ENCODE measurements around the gene AXIN1.
"Not testable (repeated sequence)": the region's sequence is repeated elsewhere in the genome, so short reads cannot be mapped to it uniquely, and the experiment has no call there.

Gene AXIN1

DNA sequence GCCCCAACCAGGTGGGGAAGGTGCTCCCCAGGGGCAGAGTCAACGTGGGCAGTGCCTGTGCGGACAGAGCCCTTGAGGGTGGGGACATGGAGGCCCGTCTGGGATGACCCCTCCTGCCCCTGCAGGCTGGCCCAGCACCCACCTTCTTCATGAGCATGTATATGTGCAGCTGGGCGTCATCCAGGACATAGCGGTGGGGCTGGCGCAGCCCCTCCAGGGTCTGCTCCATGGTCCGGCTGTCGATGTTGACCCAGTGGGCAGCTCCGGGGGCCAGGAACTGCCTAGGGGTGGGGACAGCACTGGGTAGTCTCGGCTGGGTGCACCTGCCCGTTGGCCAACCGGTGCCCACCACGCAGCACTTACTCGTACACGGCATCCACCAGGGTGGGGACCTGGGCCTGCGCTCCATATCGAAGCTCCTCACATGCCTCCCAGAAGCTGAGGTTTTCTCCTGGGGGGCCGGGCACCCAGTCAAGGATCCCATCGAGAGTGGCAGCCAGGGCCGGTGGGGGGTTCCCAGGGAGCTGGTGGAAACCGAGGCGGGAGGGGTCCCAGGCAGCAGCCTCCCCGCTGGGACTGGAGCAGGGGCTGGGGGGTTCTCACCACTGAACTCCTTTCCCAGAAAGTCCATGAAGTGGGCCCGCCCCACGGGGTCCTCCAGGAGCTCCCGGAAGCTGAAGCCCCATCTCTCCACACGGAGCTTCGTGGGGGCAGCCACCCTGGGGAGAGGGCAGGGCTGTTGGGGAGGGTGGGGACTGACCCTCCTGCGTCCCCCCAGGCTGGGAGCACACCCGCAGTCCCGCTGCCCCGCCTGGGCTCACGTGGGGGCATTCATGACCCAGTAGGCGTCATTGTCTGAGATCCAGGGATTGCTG lies 81.9 kb downstream of the AXIN1 start:
- DNase-seq (ENCODE audit: insufficient read length, low spot score): no peak
- FAIRE-seq: no peak

DNA sequence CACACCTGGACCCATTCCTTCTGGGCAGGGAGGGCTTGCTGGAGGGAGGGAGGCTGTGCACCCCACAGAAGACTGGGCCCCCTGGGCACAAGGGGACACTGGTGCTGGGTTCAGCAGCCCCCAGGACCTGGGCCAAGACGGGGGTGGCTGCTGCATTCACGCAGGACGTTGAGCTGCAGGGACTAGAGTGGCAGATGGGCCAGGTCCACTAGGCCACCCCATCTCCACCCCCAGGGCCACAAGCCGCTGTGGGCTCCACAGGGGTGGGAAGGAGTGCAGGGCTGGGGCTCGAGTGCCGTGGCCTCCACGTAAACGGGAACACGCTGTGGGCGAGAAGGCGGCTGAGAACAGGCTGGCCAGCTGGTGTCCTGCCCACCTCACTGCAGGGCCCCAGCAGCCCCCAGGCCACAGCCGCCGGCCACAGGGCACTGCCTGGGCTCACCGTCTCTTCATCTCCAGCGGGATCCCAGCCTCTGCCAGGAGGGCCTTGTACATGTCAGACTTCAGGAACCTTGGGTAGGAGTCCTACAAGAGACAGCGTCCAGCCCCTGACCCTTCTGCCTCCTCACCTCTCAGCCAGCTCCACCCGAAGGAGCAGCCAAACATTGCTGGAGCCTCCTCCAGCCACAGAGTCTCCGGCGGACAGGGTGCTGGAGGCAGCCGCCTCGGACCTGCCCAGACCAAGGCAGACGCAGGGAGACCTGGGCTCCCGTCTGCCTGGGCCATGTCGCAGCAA lies 83.3 kb downstream of the AXIN1 start:
- no peak for DNase-seq (ENCODE audit: insufficient read length, low spot score)
- FAIRE-seq: no peak

DNA sequence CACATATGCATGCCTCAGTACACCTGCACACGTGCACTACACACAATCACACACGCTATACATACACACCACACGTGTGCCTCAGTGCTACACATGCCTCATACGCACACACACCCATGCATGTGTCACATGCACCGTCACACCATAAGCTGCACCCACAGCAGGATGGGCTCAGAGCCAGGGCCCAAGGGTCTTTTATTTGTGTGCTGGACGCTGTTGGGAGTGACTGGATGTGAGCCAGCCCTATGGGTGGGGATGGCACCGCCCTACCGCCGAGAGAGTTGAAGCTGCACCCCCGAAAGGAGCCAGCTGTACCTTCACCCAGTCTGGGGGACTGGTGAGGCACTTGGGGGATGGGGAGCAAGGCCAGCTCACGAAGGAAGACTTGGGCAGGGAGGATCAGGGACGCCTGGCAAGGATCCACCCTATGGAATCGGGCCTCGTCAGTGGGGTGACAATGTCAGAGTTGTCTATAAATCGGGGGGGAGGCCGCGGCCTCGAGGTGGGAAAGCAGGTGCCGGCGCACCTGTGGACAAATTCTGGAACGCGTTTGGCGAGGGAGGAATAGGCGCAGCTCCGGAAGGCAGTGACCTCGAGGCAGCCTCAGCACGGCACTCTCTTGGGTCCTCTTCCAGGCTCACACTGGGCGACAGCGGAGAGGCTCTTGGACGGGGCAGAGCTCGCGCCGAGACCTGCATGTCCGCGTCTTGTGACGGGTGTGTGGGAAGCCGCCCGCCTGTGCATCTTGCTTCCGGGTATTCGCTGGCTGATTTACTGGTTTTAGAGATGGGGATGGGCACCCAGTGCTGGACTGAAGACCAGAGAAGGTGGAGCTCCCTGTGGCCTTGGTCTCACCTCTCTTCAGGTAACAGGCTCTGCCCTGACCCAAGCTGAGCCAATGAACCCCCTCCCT lies 84.1 kb downstream of the AXIN1 start:
- FAIRE-seq (no peak), DNase-seq (ENCODE audit: insufficient read length, low spot score) (no peak)

DNA sequence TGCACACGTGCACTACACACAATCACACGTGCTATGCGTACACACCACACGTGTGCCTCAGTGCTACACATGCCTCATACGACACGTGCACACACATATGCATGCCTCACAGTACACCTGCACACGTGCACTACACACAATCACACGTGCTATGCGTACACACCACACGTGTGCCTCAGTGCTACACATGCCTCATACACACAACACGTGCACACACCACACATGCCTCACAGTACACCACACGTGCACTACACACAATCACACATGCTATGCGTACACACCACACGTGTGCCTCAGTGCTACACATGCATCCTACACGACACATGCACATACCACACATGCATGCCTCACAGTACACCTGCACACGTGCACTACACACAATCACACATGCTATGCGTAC lies 85.0 kb downstream of the AXIN1 start:
- FAIRE-seq; DNase-seq (ENCODE audit: insufficient read length, low spot score): not testable (repeated sequence)

DNA sequence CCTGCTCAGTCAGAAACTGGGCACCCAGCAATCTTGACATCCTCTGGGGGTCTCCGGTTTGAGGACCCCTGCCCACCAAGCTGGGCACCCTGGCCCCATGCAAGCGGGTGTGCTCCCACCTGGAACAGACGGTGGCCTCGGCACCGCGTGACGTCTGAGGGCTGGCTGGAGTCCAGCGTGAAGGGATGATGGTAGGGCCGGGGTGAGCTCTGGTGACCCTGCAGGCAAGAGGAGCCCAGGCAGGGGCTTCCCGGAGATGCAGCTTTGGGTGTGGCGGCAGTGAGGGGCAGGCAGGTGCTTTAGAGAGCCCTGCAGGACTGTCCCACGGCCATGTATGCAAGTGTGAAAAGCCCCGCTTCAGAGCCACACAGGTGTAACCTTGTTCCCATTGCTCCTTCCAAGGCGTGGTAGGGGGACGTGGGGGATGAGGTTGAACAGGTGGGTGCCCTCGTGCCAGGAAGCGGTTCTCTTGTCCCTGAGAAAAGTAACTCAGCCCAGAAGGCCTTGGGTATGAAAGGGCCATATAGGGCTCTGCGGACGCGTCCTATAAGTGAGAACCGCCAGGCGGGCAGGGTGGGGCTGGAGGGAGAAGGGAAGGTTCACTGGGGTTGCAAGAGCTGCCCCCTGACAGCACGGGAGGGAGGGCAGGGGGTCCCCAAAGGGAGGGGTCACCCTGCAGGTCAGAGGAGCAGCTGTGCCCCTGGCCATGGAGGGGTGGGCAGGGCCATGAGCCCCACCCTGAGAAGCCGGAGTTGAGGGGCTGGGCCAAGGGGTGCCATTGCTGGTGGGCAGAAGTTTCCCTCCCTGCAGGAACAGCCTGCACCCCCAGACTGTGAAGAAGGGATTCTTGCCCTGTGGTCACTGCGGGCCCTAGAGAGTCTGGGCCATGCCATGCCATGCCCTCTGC lies 86.0 kb downstream of the AXIN1 start:
- DNase-seq (ENCODE audit: insufficient read length, low spot score) (no peak), FAIRE-seq (no peak)

DNA sequence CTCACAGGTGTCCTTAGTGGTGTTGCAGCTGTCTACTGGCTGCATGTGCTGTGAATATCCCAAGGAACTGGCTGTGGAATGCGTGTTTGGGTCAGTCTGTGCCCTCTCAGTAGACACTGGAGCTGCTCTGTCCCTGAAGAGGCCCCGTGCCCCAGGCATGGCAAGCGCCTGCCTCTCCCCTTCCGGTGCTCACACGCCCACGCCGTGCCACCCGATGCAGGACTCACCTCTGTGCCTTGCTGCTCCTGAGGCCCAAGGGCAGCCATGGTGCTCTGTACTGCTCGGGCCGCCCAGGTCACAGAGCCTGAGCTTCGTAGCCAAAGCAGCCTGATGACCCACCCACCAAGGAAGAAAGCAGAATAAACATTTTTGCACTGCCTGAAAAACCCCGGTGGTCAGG lies 86.8 kb downstream of the AXIN1 start:
- FAIRE-seq: no peak
- no peak for DNase-seq (ENCODE audit: insufficient read length, low spot score)

DNA sequence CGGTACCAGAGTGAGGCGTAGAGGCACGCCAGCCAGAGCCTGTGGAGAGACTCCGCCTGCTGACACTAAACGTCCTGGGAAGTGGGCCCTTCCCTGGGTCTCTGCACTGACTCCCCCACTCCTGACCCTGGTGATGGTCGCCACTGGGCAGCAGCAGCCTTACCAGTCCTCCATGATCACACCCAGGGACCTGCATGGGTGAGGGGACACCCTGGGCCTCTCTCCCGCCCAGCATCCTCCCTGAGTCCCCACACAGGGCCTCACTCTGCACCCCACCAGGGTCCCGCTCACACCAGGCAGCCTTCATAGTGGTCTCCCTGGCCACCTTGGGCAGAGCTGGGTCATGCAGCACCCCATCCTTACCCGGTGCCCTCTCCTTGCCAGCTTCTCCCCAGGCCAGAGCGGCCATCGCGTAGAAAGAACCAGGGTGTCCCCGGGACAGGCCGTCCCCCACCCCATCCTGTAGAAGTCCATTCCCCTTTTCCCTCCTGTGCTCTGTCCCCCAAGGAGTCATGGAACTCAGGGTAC lies 87.5 kb downstream of the AXIN1 start:
- DNase-seq (ENCODE audit: insufficient read length, low spot score): no peak
- no peak for FAIRE-seq

DNA sequence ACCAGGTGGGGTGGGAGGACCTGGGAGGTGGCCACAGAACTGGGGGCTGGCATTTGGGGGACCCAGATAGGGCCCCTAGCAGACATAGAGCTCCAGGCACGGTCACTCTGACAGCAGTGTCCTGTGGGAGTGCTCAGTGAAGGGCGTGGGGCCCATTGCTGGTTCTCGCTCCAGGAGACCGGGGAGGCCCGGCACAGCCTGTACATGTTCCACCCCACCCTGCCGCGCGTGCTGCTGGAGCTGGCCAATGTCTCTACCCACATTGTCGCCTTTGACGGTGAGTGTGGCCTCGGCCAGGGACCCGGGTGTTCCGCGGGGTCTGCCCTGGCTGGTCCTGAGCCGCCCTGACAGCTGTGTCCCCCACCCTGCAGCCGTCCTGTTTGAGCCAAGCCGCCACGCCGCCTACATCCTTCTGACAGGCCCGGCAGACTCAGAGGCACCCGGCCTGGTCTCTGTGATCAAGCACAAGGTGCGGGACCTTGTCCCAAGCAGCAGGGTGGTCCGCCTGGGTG lies 88.0 kb downstream of the AXIN1 start:
- no peak for DNase-seq (ENCODE audit: insufficient read length, low spot score)
- no peak for FAIRE-seq

DNA sequence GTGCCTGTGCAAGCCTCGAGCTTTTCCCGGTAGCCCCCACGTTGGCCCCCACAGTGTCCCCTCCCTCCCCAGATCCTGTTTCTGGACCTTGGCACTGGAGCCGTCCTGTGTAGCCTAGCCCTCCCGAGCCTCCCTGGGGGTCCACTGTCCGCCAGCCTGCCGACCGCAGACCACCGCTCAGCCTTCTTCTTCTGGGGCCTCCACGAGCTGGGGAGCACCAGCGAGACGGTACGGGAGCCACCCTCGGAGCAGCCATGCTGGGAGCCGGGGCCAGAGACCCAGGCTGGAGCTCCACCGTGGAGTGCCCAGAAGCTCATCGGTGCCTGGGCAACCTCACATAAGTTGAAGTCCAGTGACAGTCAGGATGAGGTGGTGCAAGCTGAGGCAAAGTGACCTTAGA lies 88.6 kb downstream of the AXIN1 start:
- DNase-seq (ENCODE audit: insufficient read length, low spot score): no peak
- no peak for FAIRE-seq

DNA sequence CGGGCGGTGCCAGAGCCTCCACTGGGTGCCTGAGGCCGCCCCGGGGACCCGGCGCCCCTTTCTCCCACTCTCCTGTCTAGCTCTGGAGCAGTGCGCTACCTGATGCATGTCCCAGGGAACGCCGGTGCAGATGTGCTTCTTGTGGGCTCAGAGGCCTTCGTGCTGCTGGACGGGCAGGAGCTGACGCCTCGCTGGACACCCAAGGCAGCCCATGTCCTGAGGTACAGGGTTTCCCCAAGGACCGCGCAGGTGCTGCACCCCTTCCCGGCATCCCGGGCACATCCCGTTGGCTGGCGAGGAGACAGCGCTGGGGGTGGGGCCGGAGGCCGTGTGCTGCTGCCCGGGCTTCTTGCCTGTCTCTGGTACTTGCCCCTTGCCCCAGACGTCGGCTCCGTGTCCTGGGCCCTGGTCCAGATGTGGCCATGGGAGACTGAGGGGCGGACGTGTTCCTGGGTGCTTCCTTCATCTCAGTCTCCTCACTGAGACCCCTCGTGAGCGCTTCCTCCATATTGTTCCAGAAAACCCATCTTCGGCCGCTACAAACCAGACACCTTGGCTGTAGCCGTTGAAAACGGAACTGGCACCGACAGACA lies 89.2 kb downstream of the AXIN1 start:
- DNase-seq (ENCODE audit: insufficient read length, low spot score): no peak
- FAIRE-seq: no peak

DNA sequence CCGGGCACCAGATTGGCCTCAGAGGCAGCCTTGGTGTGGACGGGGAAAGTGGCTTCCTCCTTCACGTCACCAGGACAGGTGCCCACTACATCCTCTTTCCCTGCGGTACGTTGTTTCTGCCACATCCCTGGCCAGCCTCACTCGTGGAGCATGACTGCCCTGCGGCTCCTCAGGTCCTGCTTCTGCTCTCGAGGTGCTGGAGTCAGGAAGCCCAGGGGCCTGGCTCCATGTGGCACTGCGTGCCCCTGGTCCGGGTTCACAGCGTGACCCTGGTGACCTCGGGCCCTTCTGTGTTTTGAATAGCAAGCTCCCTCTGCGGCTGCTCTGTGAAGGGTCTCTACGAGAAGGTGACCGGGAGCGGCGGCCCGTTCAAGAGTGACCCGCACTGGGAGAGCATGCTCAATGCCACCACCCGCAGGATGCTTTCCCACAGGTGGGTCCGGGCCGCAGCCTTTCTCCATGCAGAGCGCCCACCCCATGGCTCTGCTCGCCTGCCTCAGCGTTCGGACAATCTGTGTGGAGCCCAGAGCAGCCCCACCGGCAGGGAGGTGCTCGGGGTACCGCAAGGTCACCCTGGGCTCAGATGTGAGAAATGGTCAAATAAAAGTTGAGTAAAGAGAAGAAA lies 90.3 kb downstream of the AXIN1 start:
- DNase-seq (ENCODE audit: insufficient read length, low spot score): no peak
- no peak for FAIRE-seq

DNA sequence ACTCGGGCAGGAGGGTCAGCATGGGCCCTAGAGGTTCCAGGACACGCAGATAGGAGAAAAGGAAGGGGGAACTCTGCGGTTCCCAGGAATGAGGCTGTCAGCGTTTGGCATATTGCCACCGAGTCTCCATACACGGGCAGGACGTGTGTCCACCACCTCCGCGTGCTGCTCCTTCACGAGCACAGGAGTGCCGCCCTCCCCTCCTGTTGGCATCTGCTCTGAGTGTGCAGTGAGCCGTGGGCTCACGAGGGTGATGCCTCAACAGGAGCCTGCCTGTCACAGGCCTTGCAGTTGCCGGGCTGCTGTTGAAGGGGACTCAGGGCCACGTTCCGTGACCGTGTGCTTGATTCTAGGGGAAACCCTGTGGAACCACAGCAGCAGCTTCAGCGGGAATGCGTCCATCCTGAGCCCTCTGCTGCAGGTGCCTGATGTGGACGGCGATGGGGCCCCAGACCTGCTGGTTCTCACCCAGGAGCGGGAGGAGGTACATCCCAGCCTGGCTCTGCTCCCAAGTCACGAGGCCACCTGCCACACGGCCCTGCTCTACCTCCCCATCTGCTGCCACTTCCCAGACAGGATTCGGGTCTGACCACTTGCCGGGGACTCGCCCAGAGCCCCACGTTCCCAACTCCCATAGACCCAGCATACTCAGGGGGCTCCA lies 91.4 kb downstream of the AXIN1 start:
- no peak for DNase-seq (ENCODE audit: insufficient read length, low spot score)
- no peak for FAIRE-seq

DNA sequence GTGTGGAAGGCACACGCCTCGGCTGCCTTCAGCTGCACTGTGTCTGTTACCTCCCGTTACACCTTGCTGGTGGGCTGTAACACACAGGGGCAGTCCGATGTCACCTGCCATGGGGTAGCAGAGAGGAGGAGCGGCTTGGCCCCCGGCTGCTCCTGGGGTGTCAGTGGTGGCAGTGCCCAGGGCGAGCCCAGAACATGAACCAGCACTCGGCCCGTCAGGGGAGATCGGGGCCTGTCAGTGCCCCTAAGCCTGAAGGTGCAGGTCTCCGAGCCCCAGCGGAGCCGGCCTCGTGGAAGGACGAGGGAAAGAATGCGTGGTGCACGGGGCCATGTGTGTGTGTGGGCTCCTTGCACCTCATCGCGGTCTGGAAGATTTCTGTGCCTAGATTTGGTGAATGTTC lies 92.2 kb downstream of the AXIN1 start:
- no peak for FAIRE-seq
- DNase-seq (ENCODE audit: insufficient read length, low spot score): no peak

DNA sequence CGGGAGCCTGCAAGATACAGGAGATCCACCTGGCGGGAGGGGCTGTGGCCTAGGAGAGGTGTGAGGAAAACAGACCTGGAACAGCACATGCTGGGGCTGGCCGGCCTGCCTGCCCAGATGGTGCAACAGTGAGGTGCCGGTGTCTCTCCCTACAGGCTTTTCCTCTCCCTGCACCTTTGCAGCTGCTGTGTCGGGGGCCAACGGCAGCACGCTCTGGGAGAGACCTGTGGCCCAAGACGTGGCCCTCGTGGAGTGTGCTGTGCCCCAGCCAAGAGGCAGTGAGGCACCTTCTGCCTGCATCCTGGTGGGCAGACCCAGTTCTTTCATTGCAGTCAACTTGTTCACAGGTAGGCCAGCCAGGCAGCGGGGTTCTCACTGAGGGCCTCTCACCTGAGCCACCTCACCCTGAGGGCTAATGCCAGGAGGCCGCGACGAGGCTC lies 92.7 kb downstream of the AXIN1 start:
- FAIRE-seq: no peak
- no peak for DNase-seq (ENCODE audit: insufficient read length, low spot score)

DNA sequence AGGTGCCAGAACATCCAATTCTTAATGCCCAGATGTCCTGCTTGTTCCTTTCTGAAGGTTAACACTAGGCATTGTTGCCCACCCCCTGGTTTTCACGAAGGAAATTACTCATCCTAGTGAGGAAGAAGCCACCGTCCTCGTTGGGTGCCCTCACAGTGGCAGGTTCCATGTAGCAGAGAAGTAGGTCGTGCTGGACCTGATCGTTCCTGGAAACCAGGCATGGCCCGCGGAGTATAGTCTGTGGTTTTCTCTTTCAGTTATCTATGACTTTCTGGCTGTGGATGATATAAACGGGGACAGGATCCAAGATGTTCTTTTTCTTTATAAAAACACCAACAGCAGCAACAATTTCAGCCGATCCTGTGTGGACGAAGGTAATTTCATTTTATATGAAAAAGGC lies 93.3 kb downstream of the AXIN1 start:
- FAIRE-seq (no peak), DNase-seq (ENCODE audit: insufficient read length, low spot score) (no peak)

DNA sequence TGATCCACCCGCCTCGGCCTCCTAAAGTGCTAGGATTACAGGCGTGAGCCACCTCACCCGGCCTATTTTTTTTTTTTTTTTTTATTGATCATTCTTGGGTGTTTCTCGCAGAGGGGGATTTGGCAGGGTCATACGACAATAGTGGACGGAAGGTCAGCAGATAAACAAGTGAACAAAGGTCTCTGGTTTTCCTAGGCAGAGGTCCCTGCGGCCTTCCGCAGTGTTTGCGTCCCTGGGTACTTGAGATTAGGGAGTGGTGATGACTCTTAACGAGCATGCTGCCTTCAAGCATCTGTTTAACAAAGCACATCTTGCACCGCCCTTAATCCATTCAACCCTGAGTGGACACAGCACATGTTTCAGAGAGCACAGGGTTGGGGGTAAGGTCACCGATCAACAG lies 94.4 kb downstream of the AXIN1 start:
- FAIRE-seq; DNase-seq (ENCODE audit: insufficient read length, low spot score): not testable (repeated sequence)

DNA sequence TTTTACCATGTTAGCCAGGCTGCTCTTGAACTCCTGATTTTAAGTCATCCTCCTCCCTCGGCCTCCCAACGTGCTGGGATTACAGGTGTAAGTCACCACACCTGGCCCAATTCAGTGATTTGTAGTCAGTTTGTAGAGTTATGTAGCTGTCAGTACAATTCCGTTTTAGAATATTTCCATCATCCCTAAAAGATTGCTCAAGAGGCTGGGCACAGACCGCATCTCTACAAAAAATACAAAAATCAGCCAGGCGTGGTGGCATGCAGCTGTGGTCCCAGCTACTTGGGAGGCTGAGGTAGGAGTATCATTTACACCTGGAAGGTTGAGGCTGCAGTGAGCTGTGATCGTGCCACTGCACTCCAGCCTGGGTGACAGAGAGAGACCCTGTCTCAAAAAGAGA lies 97.3 kb downstream of the AXIN1 start:
- no peak for DNase-seq (ENCODE audit: insufficient read length, low spot score)
- FAIRE-seq: no peak

DNA sequence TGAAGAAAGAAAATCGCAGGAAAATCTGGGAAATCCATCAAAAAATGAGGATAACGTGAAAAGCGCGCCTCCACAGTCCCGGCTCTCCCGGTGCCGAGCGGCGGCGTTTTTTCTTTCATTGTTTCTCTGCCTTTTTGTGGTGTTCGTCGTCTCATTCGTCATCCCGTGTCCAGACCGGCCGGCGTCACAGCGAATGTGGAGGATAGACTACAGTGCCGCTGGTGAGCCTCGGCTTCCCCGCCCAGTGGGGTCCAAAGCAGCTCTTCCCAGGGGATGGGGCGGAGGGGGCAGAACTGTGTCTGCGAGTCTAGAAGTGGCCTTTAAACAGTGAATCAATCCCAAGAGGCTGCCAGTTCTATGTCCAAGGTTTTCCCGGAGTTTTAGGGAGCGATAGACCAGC lies 98.1 kb downstream of the AXIN1 start:
- DNase-seq (ENCODE audit: insufficient read length, low spot score) (no peak), FAIRE-seq (no peak)
